ENCODE measurements around the gene ARID5A.
"Not testable (repeated sequence)": the region's sequence is repeated elsewhere in the genome, so short reads cannot be mapped to it uniquely, and the experiment has no call there.

Gene ARID5A, protein sequence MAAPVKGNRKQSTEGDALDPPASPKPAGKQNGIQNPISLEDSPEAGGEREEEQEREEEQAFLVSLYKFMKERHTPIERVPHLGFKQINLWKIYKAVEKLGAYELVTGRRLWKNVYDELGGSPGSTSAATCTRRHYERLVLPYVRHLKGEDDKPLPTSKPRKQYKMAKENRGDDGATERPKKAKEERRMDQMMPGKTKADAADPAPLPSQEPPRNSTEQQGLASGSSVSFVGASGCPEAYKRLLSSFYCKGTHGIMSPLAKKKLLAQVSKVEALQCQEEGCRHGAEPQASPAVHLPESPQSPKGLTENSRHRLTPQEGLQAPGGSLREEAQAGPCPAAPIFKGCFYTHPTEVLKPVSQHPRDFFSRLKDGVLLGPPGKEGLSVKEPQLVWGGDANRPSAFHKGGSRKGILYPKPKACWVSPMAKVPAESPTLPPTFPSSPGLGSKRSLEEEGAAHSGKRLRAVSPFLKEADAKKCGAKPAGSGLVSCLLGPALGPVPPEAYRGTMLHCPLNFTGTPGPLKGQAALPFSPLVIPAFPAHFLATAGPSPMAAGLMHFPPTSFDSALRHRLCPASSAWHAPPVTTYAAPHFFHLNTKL

DNA sequence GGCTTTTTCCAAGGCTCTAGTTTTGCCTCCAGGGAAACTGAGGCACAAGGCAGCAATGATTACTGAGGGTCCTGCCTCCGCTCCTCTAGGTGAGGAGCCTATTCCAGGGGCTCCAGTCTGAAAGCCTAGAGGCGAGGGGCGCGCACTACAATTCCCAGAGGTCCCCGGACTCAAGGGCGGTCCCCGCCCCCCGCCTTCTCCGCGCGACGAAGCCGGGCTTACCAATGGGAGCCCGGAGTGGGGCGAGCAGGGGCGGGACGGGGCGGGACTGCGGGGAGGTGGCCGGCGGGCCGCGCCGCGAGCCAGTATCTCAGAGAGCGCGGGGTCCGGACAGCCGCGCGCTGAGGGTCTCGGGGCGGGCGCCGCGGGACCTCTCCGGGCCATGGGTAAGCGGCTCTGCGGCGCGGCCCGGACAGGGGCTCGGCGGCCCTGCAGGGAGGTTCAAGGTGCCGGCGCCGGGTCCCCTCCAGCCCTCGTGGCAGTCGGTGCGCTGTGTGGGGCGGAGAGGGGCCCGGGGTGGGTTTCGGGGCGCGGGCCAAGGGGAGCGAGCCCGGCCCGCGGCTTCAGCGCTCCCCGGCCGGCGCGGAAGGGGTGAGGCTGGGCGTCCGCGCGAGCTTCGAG is at the start of gene ARID5A:
TSS of gene ARID5A (plus strand) at position 308 of the 621 bp plus-strand sequence. CDS start at position 383, 75 bp downstream.
- DNase-seq: peak; percentile 75

DNA sequence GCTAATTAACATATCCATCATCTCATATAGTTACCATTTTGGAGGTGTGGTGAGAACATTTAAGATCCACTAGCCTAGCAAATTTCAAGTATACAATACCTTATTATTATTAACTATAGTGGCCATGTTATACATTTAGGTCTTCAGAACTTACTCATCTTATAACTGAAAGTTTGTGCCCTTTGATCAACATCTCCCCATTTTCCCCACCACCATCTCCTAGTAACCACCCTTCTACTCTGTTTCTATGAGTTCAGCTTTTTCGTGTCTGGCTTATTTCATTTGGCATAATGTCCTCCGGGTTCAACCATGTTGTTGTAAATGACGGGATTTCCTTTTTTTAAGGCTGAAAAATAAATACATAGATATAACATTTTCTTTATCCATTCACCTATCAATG is 47.3 kb upstream of the ARID5A start:
- no peak for DNase-seq

DNA sequence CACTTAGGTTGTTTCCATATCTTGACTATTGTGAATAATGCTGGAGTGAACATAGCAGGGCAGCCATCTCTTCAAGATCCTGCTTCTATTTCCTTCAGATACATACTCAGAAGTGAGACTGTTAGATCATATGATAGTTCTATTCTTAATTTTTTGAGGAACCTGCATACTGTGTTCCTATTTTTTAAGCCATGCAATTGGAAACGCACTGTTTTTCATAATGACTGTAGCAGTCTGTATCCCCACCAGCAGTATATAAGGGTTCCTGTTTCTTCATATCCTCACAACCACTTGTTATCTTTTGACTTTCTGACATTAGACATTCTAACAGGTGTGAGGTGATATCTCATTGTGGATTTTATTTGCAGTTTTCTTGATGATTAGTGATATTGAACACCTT is 46.9 kb upstream of the ARID5A start:
- DNase-seq: no peak

DNA sequence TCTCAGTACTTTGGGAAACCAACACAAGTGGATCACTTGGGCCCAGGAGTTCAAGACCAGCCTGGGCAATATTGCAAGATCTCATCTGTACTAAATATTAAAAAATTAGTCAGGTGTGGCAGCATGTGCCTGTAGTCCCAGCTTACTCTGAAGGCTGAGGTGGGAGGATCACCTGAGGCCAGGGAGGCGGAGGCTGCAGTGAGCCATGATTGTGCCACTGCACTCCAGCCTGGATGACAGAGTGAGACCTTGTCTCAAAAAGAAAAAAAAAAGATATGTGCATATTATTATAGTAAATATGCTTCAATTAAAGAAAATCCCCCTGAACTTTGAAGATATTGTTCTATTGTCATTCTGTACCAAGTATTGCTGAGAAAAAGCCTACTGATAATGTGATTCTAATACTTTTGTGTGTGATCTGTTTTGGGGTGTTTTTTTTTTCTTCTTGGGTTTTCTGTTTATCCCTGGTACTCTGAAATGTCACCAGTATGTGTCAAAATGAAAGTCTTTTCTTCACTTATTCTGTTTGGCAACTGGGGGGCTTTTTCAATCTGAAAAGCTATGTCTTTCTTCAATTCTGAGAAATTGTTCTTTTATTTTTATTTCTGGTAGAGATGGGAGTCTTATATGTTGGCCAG is 44.6 kb upstream of the ARID5A start:
- no peak for DNase-seq

DNA sequence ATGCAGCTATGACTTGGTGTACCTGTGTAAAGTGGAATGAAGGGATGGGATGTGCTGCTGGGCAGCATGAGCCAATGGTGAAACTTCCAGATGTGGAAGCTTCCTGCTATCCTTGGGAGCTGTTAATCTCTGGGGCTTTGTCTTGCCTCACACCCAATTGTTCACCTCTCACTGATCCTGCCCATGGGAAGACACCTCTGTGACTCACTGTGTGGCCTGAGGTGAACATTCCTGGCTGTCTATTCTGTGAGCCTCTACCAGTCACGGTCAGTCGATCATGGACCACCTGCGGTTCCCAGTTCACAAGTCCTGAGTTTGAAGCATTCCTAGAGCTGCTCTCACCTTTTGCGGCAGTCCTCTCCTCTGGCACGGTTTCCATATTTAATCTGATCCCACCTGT is 43.5 kb upstream of the ARID5A start:
- DNase-seq: no peak

DNA sequence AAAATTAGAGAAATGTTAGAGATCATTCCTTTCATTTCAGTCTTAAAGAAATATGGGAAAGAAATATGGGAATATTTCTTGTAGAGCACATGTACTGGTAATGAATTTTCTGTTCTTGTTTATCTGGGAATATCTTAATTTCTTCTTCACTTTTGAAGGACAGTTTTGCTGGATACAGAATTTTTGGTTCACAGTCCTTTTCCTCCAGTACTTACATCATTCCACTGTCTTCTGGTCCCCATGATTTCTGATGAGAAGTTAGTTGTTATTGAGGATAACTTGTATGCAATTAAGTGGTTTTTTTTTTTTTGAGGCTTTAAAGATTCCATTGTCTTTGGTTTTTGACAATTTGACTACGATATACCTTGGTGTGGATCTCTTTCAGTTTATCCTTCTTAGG is 42.4 kb upstream of the ARID5A start:
- DNase-seq: no peak

DNA sequence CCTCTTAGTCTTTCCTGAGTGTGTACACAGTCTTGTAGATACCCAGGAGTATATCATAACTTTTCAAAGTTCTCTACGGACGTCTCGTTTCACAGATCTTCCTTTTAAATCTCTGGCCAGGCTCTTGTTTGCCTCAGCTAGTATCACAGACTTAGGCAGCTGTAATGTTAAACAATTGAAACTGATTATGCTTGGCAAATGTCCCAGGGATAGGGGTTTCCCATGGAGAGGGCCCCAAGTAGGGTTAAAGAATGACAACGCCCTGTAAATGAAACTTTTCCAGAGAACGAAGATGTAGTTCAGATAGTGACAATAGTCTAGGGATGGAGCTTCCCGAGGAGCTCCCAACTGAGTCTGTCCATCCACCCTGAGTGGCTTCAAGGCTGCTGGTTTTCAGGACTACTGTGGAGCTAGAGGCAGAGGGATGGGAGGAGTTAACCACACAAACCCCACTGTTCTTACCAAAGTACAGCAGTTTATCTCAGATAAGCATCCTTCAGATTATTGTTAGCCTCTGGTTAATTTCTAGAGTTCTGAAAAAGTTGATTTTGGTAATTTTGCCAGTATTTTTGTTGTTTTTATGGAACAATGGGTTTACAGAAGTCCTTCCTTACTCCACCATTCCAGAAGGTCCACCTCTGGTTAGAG is 40.4 kb upstream of the ARID5A start:
- no peak for DNase-seq

DNA sequence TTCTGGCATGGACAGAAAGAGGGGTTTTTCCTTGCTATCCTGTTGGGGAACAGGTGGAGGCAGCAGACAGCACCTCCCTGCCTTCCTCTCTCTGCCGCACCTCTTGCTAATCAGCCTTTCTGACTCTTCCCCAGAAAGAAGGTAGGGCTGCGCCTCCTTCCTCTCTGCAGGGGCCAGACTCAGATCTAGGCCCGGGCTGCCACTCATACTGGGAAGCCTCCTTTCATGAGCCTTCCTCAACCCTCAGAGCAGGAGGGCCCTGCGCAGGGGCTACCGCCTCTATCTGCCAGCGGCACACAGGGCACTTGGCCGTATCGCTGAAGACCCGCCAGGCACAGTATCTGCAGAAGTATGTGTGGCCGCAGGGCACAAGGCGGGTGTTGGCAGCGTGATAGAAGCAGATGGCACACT is 38.5 kb upstream of the ARID5A start:
- no peak for DNase-seq

DNA sequence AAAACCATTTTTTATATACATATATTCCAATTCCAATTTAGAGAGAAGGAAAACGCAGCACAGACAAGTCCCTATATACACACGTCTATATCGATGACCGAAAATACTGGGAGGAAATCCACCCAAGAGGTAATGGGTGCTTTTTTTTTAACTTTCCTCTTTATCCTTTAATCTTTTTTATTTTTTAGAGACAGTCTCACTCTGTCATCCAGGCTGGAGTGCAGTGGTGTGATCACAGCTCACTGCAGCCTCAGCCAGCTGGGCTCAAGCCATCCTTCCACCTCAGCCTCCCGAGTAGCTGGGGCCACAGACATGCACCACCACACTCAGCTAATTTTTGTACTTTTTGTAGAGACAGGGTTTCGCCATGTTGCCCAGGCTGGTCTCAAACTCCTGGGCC is 37.9 kb upstream of the ARID5A start:
- not testable (repeated sequence) for DNase-seq

DNA sequence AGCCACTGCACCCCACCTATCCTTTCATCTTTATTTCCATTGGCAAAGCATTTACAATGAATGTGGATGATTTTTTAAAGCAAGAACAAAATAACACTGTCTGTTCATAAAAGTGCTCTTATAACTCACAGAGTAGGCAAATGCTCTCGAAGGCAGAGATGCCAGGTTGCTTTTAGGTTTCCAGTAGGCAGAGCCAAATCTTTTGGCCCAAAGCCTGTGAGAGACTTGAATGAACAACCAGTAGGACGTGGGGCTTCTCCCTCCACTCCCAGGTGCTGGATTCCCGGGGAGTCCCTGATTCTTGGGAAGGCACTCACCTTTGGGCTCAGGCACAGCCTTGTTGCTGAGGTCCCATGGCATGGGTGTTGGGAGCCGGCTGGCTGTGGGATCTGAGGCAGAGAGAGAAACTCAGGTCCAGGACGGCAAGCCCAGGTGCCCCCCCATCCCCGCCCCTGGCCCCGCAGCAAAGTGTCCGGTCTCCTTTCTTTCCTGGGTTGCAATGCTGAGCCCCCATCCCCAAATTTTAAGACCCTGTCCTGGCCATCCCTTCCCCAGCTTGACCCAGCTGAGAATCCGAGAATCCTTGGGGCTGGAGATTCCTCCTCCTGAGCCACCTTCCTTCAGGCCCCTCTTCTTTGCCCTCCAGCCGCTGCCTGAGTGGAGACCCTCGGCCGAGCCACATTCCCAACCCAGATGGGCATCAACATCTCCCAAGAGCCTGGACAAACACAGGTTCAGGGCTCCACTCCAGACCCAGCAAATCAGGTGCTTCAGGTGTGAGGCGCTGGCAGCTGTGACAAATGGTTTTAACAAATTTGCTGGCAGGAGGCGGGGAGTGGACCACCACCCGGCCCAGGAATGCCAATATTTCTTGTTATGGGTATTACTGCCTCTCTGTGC is 37.2 kb upstream of the ARID5A start:
- no peak for DNase-seq

DNA sequence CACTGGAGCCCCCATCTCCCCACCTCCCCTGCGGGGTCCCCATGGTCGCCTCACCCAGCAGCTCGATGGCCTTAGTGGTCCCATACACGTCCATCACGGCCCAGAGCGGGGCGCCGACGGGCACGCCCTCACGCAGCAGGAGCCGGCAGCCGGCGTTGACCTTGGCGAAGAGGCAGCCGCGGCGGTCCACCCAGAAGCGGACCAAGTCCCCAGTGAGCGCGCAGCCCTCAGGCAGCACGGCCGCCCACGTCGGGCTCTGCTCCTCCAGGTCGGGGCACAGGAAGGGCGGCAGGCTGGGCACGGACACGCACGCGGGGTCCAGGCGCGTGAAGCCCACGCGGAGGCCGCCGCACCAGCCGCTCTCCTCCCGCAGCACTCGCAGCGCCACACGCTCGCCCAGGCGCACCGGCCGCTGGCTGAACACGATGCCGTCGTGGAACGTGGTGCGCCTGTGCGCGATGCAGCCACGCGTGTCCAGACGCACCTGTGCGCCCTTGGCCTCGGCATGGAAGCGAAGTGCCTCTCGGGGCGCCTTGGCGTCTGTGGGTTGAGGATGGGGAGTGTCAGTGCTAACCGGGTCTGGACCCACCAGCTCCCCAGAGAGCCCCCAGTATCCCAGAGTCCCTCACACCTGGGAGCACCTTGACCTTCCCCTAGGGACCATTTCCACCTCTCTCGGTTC is 36.0 kb upstream of the ARID5A start:
- no peak for DNase-seq

DNA sequence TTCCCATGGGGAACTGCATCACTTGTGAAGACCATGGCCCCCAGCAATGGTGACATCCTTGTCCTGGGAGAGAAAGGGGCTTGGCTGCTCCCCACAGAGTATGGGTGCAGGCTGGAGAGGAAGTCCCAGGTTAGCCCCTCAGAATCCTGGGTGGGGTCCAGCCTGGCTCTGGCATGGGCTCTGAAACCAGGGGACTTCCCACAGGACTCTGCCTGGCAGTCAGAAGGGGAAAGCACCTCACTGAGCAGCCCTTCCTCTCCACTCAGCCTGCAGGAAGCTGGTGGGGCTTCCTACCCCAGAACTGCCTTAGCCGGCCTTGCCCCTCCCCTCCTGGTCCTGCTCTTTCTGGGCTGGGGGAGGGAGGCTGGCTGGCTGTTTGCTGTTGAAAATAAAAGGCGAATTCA is 35.1 kb upstream of the ARID5A start:
- DNase-seq: no peak

DNA sequence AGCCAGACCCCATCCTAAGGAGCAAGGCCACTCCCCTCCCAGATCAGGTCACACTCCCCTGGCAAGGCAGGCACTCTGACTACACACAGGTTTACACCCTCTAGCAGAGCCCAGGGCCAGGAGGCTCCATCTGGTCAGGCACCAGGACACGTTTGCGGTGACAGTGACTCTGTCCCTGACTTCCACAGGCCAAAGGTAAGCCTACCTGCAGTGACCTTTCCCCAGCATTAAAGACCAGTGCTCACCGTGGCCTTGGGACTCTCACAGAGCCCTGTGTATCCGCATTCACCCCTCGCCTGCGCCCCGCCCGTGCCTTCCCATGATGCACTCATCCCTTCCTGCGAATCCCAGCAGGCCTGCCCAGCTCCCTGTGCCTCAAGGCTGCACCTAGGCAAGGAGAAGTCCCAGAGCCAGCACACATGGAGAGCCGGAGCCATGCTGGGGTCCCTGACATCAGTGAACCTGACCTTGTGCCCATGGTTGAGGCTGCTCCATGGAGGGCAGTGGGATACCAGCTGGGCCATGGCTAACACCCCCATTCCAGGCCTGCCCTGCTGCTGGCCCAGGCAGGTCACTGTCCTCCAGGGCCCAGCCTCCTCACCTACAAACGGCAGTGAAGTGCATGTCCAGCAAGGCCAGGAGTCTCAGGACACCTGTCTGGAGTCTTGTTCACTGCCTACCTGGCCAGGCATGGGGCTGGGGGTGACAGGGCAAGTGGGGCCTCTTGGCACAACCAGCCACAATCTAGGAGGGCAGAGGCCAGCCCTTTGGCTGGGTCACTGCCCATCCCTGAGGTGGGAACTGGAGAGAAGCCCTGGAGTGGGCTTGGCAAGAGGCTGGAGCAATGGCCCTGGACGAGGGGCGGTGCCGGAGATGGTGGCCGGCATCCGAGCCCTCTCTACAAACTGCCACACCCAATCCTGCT is 34.4 kb upstream of the ARID5A start:
- no peak for DNase-seq

DNA sequence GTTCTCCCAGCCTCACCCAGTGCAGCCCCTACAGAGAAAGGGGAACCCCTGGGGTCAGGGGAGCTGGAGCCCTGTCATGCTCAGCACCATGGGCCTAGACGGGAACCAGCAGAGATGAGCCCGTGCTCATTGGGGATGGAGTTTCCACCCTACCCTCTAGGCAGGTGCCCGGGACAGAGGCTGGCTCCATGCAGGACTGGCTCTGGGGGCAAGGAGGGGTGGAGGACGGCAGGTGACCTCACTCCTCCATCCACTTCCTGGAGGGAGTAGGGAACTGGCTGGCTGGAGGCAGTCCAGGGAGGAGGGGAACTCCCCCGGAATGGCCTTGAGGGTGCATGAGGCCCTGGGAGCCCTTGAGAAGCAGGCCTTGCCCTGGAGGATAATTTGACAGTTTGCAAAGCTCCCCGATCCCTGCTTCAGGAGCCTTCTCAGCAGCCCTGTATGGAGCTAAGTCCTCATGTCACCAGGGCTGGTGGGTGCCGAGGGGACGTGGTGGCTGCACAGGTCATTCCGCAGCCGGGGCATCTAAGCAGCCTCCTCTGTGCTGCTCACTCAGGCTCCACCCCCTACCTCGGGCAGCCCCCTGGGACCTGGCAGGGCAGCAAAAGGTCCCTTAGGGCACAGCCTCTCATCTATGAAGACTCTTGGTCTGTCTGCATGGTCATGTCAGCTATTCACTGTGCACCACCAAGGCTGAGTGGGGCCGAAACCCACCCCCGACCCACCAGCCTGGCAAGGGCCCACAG is 33.5 kb upstream of the ARID5A start:
- DNase-seq: no peak

DNA sequence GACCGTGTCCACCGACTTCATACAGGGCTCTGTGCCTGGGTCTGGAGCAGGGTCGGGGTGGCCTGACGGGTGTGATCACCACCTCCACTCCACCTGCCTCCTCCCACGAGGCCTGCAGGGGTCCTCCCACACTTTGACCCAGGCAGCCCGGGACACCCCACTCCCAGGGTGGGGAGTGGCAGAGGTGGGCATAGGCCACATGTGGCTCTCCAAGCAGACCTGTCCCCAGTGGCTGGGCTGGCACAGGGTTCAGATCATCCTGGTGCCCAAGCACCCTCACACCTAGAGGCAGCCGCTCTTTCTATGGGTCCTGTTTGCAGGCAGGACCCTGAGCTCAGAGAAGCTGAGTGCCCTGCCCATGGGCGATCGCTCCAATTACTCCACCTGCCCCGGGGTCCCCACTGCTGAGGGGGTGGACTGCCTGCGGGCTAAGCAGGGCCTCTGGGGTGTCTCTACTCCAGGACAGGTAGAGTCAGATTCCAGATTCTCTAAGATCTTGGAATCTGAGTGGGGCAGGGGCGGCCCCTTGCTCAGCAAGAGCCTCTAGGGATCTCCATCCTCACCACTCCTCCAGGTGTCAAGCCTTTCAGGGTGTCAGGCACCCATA is 32.8 kb upstream of the ARID5A start:
- no peak for DNase-seq

DNA sequence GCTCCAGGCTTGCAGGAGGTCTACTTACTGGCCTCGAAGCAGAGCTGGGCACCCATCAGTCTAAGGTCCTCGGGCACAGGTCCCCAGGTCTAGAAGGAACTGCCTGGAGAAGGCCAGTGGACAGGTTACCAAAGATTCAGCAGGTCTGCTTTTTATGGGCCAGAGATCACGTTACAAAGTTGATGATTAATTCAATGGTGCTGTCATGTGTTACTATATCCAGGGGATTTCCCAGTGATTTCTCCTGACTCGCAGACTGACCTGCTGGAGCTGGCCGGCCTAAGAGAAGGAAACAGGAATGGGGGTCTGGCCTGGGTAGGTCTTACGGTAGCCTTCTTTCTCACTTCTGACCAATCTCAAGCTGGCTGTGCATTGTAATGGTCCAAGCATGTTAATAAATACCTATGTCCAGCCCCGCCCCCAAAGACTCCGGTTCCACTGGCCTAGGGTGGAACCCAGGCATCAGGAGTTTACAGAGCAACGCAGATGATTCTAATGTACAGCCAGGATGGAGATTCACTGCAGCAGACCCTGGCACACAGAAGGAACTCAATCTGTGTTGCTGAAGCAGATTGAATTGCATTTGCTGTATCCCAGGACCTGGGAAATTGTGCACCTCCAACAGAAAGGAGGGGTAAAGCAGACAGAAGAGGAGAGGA is 31.2 kb upstream of the ARID5A start, which contains the start of gene NEURL3:
TSS of gene NEURL3 (minus strand) at position 127 of the 659 bp plus-strand sequence. CDS start at position 56, 71 bp downstream.
- no peak for DNase-seq

DNA sequence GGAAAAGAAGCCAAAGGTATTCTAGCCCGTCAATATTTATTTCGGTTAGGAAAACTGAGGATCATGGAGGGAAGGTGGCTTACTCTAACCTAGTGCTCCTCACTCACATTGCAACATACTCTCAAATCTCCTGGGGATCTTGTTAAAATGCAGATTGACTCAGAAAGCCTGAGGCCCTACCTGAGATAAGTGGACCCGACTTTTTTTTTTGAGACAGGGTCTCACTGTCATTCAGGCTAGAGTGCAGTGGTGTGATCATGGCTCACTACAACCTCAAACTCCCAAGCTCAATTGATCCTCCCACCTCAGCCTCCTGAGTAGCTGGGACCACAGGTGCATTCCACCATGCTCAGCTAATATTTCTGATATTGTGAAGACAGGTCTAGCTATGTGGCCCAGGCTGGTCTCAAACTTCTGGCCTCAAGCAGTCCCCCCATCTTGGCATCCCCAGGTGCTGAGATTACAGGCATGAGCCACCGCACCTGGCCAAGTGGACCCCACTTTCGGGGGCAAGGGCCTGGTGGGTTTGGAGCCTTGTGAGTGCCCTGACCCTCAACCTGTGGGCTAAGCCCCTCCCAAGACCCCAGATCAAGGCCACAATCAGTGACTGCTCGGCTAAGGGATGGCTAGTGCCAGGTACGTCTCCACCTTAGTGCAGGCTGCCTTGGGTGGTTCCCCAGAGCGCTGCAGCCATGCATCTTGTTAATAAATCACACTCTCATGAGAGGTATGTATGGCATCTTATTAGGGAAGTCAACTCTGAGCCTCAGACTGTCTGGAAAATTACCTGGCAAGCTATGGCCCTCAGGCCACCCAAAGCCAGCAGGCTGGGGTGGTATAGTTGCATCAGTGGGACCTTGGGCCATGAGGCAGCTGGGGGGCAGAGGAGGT is 30.3 kb upstream of the ARID5A start:
- DNase-seq: no peak

Measured in amniotic stem cell (primary cell).